ENCODE measurements around the gene DNMT3A. TPM values are rescaled to one million over a fixed set of nuclear protein-coding genes. Genes with fewer than 3 reads are reported as not detected.

Gene DNMT3A
- 5.6 to 9.9 TPM (median 7.7 TPM) in 5 replicates for total RNA-seq (2022; extraction: Qiagen RNA extraction; ENCODE audit: low read depth)

GRCh38 chr2:25341753-25342371 is at the start of gene DNMT3A:
DNMT3A (minus strand) TSS chr2:25341925; CDS start chr2:25313984, 27,941 bp downstream.

Other genes with a start within 250 kb of the DNMT3A start
- gene POMC, start 173.3 kb downstream of the DNMT3A start, total RNA-seq (2022; extraction: Qiagen RNA extraction; ENCODE audit: low read depth): not detected in 5 replicates

Measured in A549 treated with ZK216348 at 1 μM for 4 hours (cell line).